Measurements from ENCODE around the gene VAMP1.

DNA sequence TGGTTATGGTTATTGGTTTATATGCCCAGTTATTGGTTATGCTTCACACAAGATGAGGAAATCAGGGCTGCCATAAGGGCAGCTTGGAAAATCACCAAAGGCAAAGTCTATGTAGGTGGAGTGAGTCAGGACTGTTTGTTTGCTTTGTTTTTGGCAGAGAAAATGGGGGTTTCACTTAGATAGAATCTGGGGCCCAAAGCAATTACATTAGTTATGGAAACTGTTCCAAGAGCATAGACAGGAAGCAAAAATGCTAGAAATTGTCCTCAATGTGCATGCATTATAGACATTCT is 2.2 kb downstream of the VAMP1 start:
- TF ChIP-seq REST (IDR thresholded peaks at IDR 0.05; ENCODE audit: insufficient read depth in 1 of 2, low read depth in 2 of 2, low read length in 2 of 2) (no peak), POLR2AphosphoS5 (IDR thresholded peaks at IDR 0.05; ENCODE audit: low read depth, low read length) (no peak)
